Tibial nerve (tissue), 4 donors: ENCODE data around the gene ECHDC3. TPM values are rescaled to one million over a fixed set of nuclear protein-coding genes. Genes with fewer than 3 reads are reported as not detected.
"Not testable (repeated sequence)": the region's sequence is repeated elsewhere in the genome, so short reads cannot be mapped to it uniquely, and the experiment has no call there.

Experiments
- DNase-seq, 2 donors: peaks; one replicate each; pipeline ENCODE4 v3.0.0-alpha.2; 2019; ENCODE audit warnings: low spot score in 2 of 2
- H3K27ac ChIP-seq, 4 donors: fragments of 200-600 bp; sonication (generic) in 3 of 4; one replicate each; pipeline ENCODE4 v1.5.1; 2017 to 2019; ENCODE audit warnings: mild to moderate bottlenecking in 1 of 4
- H3K27me3 ChIP-seq, 2 donors: fragments of 200-600 bp; sonication (generic) in 1 of 2; one replicate each; pipeline versions ENCODE4 v1.5.1 to v1.6.0; 2017 to 2019
- H3K36me3 ChIP-seq, 3 donors: fragments of 200-600 bp; sonication (generic); one replicate each; pipeline ENCODE4 v1.5.1; 2018 to 2019
- H3K4me1 ChIP-seq, 4 donors: fragments of 200-600 bp; sonication (generic) in 3 of 4; one replicate each; pipeline ENCODE4 v1.5.1; 2017 to 2019
- H3K4me3 ChIP-seq, 4 donors: fragments of 200-600 bp; sonication (generic) in 3 of 4; one replicate each; pipeline ENCODE4 v1.5.1; 2017 to 2019; ENCODE audit warnings: mild to moderate bottlenecking in 1 of 4, moderate library complexity in 1 of 4
- H3K9me3 ChIP-seq, 4 donors: fragments of 200-600 bp; sonication (generic) in 3 of 4; one replicate each; pipeline ENCODE4 v1.5.1; 2017 to 2019
- EP300 ChIP-seq, 2 donors: sonication (generic); formaldehyde crosslinking; IDR thresholded peaks; one replicate each; pipeline ENCODE4 v1.6.1; 2017; ENCODE audit warnings: antibody characterized with exemption in 2 of 2, mild to moderate bottlenecking in 1 of 2
- POLR2A ChIP-seq, 2 donors: fragments of 450-650 bp; IDR thresholded peaks; one replicate each; pipeline ENCODE4 v1.6.1; 2017; ENCODE audit warnings: antibody characterized with exemption in 2 of 2, mild to moderate bottlenecking in 2 of 2, moderate library complexity in 2 of 2
- WGBS, 2 donors: methylation state at CpG; one replicate each; pipeline ENCODE4 v1.1.5; 2018; 5-methylcytosine and 5-hydroxymethylcytosine counted together
- total RNA-seq, 4 donors: library from RNA; depleted of rRNA; stranded (reverse); fragments of >200 nt; gene quantifications; one replicate each; pipeline ENCODE4 v1.1.0, GENCODE V29; 2016
- TF ChIP-seq, protein P1 (sequence below), 5 experiments: fragments of 200-600 bp in 3 of 5; fragments of 450-650 bp in 2 of 5; sonication (generic) in 3 of 5; IDR thresholded peaks; one replicate each; pipeline ENCODE4 v1.5.1; 2016 to 2019; ENCODE audit warnings: antibody characterized with exemption in 5 of 5, mild to moderate bottlenecking in 3 of 5, moderate library complexity in 2 of 5

The ECHDC3 gene
- total RNA-seq, 4 donors from 2014 or later, result 48.6 to 91.3 (median 66.9) TPM

DNA sequence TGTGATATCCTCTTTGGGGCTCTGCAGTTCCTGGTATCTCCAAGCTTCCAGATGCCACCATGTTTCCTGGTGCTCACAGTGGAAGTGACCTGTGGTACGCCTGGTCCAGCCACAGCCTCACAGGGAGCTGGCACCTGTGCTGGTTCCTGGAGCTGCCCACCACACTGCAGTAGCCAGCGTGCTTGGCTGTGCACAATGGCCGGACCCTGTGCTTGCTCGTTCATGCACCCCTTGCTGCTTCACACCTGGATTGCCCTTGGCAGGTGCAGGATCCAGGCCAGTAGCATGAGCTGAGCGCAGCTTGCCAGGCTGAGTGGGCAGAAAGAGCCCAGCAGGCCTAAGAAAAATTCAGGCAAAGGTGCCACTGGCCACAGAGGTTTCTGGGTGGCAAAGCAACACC, 11.4 kb upstream of the ECHDC3 start:
- H3K27ac ChIP-seq, result no peak overlapping the region
- H3K4me1 ChIP-seq, result no peaks in the 10 kb centered on the region
- no peak overlapping the region for H3K4me3 ChIP-seq
- H3K27me3 ChIP-seq, result no peaks in the 10 kb centered on the region
- 93 to 100% methylated on average over 2 to 5 of the region's 5 CpGs for WGBS, 2 donors
- H3K9me3 ChIP-seq, result peaks cover 0 to 7% (median 0%) of the 10 kb centered on the region in 4 donors
- no peaks in the 10 kb centered on the region for H3K36me3 ChIP-seq
- no peak for DNase-seq
- TF ChIP-seq POLR2A (IDR thresholded peaks at IDR 0.05) (no peak), EP300 (IDR thresholded peaks at IDR 0.05) (no peak)
- TF ChIP-seq, protein P1, sequence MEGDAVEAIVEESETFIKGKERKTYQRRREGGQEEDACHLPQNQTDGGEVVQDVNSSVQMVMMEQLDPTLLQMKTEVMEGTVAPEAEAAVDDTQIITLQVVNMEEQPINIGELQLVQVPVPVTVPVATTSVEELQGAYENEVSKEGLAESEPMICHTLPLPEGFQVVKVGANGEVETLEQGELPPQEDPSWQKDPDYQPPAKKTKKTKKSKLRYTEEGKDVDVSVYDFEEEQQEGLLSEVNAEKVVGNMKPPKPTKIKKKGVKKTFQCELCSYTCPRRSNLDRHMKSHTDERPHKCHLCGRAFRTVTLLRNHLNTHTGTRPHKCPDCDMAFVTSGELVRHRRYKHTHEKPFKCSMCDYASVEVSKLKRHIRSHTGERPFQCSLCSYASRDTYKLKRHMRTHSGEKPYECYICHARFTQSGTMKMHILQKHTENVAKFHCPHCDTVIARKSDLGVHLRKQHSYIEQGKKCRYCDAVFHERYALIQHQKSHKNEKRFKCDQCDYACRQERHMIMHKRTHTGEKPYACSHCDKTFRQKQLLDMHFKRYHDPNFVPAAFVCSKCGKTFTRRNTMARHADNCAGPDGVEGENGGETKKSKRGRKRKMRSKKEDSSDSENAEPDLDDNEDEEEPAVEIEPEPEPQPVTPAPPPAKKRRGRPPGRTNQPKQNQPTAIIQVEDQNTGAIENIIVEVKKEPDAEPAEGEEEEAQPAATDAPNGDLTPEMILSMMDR (IDR thresholded peaks at IDR 0.05), result no peak

DNA sequence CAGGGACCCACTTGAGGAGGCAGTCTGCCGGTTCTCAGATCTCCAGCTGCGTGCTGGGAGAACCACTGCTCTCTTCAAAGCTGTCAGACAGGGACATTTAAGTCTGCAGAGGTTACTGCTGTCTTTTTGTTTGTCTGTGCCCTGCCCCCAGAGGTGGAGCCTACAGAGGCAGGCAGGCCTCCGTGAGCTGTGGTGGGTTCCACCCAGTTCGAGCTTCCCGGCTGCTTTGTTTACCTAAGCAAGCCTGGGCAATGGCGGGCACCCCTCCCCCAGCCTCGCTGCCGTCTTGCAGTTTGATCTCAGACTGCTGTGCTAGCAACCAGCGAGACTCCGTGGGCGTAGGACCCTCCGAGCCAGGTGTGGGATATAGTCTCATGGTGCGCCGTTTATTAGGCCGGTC, 5.4 kb upstream of the ECHDC3 start:
- H3K9me3 ChIP-seq, DNase-seq, H3K27ac ChIP-seq, H3K4me1 ChIP-seq, H3K27me3 ChIP-seq, H3K36me3 ChIP-seq: not testable (repeated sequence)
- H3K4me3 ChIP-seq, result peak overlapping the region in 1 of 4 donors; percentile 24
- no CpG with 5 or more reads among the region's 15 CpGs for WGBS, 2 donors

DNA sequence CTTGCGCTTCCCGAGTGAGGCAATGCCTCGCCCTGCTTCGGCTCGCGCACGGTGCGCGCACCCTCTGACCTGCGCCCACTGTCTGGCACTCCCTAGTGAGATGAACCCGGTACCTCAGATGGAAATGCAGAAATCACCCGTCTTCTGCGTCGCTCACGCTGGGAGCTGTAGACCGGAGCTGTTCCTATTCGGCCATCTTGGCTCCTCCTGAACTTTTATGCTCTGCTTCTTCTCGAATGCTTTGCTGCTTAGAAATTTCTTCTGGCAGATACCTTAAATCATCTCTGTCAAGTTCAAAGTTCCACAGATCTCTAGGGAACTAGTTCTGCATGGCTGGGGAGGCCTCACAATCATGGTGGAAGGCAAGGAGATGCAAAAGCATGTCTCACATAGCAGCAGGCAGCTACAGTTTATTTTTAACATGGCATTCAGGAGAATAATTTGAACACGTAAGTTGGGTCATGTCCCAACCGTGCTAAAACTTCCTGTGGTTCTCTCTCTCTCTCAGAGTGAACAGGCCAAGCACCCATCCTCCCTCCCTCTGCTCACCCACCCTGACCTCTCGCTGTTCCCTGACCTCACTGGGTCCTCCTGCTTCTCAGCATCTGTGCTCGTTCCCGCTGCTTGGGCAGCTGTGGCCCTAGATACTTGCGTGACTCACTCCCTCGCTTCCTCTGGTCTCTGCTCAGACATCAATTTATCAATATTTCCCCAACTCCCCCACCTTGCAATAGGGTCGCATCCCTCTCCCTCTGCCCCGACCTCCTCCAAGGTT, 4.7 kb upstream of the ECHDC3 start:
- Histone ChIP-seq H3K27ac (peak overlapping the region in 1 of 4 donors; percentile 34), H3K4me3 (peak overlapping the region in 2 of 4 donors; percentile 21 to 24)
- WGBS, 2 donors, result 52 to 89% methylated on average over 25 to 26 of the region's 27 CpGs
- not testable (repeated sequence) for DNase-seq, H3K4me1 ChIP-seq, H3K9me3 ChIP-seq, H3K27me3 ChIP-seq, H3K36me3 ChIP-seq

DNA sequence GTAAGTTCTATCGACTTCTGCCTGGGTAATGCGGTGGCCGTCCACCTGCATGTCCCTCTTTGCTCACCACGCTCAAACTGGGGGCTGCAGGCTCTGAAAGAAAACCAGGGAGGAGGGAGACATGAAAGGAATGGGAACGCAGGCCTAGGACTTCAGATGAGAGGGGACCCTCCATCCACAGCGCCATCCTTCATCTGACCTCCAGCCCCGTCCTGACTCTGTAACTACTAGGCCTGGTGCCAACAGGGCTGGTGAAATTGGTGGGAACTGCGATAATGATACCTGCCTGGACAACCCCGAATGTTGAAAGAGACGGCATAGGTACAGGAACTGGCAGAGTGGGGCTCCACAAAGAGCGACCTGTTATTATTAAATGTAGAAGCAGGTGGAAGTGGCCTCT, 1.3 kb upstream of the ECHDC3 start:
- TF ChIP-seq EP300 (IDR thresholded peaks at IDR 0.05) (no peak), POLR2A (IDR thresholded peaks at IDR 0.05) (no peak)
- TF ChIP-seq, protein P1 (IDR thresholded peaks at IDR 0.05), result no peak
- no peak for DNase-seq

DNA sequence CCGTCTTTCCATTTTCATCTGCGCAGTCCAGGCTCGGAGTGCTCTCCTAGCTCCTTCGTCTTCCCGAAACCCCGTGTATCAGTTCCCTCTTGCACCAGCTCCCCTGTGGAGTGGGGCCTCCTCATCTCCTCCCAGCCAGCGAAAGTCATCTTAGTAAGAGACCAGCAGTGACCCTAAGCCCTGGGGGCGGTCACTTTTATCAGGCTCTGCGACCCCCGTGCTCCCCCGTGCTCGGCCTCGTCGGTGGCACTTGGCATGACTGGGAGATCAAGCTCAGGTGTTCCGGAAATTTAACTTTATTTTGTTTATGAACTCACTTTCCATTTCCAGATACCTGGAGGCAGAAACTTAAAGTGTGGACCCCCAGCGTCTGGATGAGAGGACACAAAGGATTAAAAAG, 574 bp upstream of the ECHDC3 start:
- Histone ChIP-seq H3K27me3 (peaks cover 0 to 4% of the 10 kb centered on the region in 2 donors), H3K4me3 (peak overlapping the region; percentile 55 to 90 (median 74)), H3K27ac (peak overlapping the region in 1 of 4 donors; percentile 43), H3K36me3 (no peaks in the 10 kb centered on the region), H3K4me1 (peaks cover 0 to 18% (median 3%) of the 10 kb centered on the region in 4 donors), H3K9me3 (no peaks in the 10 kb centered on the region)
- TF ChIP-seq POLR2A (IDR thresholded peaks at IDR 0.05), result no peak
- TF ChIP-seq, protein P1 (IDR thresholded peaks at IDR 0.05), result no peak
- TF ChIP-seq EP300 (IDR thresholded peaks at IDR 0.05), result no peak
- WGBS, 2 donors, result 67 to 72% methylated on average over 16 of the region's 16 CpGs
- DNase-seq, result no peak

More for the DNA sequence above, 1.3 kb upstream of the ECHDC3 start:
- 94 to 96% methylated on average over 11 of the region's 11 CpGs for WGBS, 2 donors
- Histone ChIP-seq H3K36me3 (no peaks in the 10 kb centered on the region), H3K4me3 (no peak overlapping the region), H3K4me1 (peaks cover 0 to 18% (median 3%) of the 10 kb centered on the region in 4 donors), H3K27me3 (peaks cover 0 to 4% of the 10 kb centered on the region in 2 donors), H3K9me3 (no peaks in the 10 kb centered on the region), H3K27ac (no peak overlapping the region)

DNA sequence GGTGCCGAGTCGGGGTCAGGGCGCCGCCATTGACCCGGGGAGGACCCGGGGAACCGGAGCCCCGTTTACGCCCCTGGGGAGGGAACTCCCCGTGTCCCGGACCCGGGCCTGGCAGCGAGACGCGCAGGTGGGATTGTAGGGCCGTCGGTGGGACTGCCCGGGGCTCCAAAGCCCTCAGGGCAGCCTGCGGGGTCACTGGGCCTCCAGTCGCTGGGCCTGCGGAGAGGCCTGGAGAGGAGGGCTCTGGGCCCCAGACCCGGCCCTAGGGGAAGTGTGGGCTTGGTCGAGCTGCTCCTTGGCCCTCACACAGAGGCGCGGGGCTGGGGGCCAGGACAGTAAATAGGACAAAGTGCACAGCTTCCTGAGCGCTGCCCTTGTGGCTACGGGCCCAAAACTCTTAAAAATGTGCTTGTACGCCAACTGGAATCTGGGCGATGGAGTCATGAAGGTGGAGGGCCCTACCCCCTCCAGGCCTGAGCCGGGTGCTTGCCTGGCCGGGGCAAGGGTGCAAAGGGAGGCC, 657 bp downstream of the ECHDC3 start:
- Histone ChIP-seq H3K36me3 (peaks cover 0 to 5% (median 0%) of the 10 kb centered on the region in 3 donors), H3K9me3 (no peaks in the 10 kb centered on the region), H3K27me3 (peaks cover 0 to 4% of the 10 kb centered on the region in 2 donors), H3K4me1 (peaks cover 0 to 25% (median 3%) of the 10 kb centered on the region in 4 donors), H3K4me3 (peak overlapping the region; percentile 61 to 90 (median 76)), H3K27ac (peak overlapping the region; percentile 37 to 87 (median 62))
- WGBS, 2 donors, result 60 to 71% methylated on average over 15 to 16 of the region's 31 CpGs
- no peak for DNase-seq
- TF ChIP-seq EP300 (IDR thresholded peaks at IDR 0.05) (no peak), POLR2A (IDR thresholded peaks at IDR 0.05) (no peak)
- TF ChIP-seq, protein P1 (IDR thresholded peaks at IDR 0.05), result no peak
